Sigmoid colon (tissue), 3 donors: ENCODE results near the gene TP53BP1.

Experiments
- CTCF ChIP-seq, 4 experiments: fragments of 450-650 bp in 3 of 4; fragments of 200-600 bp in 1 of 4; IDR thresholded peaks; one replicate each; pipeline ENCODE4 v1.5.1; 2016 to 2019; ENCODE audit warnings: antibody characterized with exemption in 4 of 4, mild to moderate bottlenecking in 3 of 4, moderate library complexity in 2 of 4
- POLR2A ChIP-seq, 2 donors: fragments of 450-650 bp; IDR thresholded peaks; one replicate each; pipeline ENCODE4 v1.6.1; 2016; ENCODE audit warnings: antibody characterized with exemption in 2 of 2, mild to moderate bottlenecking in 2 of 2, moderate library complexity in 2 of 2

- TF ChIP-seq CTCF (IDR thresholded peaks at IDR 0.05) (no peak), POLR2A (IDR thresholded peaks at IDR 0.05) (no peak)
Observed at GRCh38 chr15:43469867-43470266, 23.1 kb downstream of the TP53BP1 start.
